MM.1S (cell line): Measurements from ENCODE around the gene S100A16.

Experiments
- EZH2 ChIP-seq: fragments of 300-600 bp; sonication (generic); optimal IDR thresholded peaks from 2 replicates; pipeline ENCODE3; 2017; ENCODE audit warnings: low read depth, mild to moderate bottlenecking, antibody characterized with exemption, low read length, mixed read lengths
- TF ChIP-seq, protein P1 (sequence below): fragments of 300-600 bp; sonication (generic); IDR thresholded peaks from 2 replicates; pipeline ENCODE4 v1.5.1; 2016; ENCODE audit warnings: antibody characterized with exemption, low read length, mixed read lengths

DNA sequence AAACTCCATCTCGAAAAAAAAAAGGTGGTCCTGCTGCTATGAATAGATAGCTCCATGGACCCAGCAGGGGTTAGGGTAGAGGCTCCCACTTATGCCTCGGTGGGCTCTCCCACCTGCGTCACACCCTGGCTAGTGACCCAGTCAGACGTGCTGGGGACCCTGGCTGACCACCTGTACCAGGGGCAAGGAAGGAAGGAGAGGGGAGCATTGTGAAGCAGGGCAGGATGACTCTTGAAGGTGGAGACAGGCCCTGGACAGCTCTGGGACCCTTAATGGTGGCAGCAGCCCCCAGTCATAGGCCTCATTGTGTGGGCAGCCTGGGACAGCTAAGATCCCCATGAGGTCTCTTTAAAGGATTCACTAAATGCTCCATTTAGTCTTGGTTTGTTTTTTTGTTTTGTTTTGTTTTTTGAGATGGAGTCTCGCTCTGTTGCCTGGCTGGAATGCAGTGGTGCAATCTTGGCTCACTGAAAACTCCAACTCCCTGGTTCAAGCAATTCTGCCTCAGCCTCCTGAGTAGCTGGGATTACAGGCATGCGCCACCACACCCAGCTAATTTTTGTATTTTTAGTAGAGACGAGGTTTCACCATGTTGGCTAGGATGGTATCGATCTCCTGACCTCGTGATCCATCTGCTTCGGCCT lies 35.2 kb upstream of the S100A16 start:
- TF ChIP-seq, protein P1, sequence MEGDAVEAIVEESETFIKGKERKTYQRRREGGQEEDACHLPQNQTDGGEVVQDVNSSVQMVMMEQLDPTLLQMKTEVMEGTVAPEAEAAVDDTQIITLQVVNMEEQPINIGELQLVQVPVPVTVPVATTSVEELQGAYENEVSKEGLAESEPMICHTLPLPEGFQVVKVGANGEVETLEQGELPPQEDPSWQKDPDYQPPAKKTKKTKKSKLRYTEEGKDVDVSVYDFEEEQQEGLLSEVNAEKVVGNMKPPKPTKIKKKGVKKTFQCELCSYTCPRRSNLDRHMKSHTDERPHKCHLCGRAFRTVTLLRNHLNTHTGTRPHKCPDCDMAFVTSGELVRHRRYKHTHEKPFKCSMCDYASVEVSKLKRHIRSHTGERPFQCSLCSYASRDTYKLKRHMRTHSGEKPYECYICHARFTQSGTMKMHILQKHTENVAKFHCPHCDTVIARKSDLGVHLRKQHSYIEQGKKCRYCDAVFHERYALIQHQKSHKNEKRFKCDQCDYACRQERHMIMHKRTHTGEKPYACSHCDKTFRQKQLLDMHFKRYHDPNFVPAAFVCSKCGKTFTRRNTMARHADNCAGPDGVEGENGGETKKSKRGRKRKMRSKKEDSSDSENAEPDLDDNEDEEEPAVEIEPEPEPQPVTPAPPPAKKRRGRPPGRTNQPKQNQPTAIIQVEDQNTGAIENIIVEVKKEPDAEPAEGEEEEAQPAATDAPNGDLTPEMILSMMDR, result no peak
- no peak for TF ChIP-seq EZH2
